ENCODE measurements around the gene CRTC1. TPM values are rescaled to one million over a fixed set of nuclear protein-coding genes. Genes with fewer than 3 reads are reported as not detected.

Gene CRTC1
- polyA plus RNA-seq, 1 donor from 2014 or later, result 1.7 TPM

DNA sequence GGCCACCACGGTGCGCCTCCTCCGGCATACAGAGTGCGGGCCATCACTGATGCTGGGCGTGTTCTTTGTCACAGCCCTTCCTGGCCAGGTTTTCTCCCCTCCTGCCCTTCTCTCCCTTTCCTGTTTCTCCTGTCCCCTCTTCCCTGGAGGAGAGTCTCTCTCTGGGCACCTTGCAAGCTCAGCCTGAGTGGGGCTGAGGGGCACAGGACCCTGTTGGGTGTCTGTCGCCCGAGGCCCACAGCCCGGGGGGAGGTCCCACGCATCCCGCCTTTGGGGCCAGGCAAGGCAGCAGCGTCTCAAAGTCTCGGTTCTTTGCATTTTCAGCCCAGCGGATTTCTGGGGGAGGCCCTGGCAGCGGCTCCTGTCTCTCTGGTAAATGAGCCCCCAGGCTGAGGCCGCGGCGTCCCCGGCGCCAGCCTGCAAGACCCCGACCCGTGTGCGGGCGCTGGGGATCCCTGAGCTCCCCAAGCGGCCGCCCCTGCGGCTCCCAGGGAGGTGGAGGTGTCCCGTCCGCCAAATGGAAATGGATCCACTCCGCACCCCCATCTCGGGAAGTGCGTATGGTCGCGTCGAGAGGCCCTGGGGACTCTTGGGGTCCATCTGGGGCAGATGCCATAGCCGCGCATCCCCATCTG lies 60.4 kb downstream of the CRTC1 start:
- no peaks in the 10 kb centered on the region for H3K36me3 Mint-ChIP-seq
- no peaks in the 10 kb centered on the region for H3K4me1 Mint-ChIP-seq
- H3K9me3 Mint-ChIP-seq, result no peaks in the 10 kb centered on the region
- H3K27me3 Mint-ChIP-seq, result no peaks in the 10 kb centered on the region
- H3K27ac Mint-ChIP-seq, result peak overlapping the region in 1 of 3 donors; percentile 67
- H3K4me3 Mint-ChIP-seq, result no peak overlapping the region

DNA sequence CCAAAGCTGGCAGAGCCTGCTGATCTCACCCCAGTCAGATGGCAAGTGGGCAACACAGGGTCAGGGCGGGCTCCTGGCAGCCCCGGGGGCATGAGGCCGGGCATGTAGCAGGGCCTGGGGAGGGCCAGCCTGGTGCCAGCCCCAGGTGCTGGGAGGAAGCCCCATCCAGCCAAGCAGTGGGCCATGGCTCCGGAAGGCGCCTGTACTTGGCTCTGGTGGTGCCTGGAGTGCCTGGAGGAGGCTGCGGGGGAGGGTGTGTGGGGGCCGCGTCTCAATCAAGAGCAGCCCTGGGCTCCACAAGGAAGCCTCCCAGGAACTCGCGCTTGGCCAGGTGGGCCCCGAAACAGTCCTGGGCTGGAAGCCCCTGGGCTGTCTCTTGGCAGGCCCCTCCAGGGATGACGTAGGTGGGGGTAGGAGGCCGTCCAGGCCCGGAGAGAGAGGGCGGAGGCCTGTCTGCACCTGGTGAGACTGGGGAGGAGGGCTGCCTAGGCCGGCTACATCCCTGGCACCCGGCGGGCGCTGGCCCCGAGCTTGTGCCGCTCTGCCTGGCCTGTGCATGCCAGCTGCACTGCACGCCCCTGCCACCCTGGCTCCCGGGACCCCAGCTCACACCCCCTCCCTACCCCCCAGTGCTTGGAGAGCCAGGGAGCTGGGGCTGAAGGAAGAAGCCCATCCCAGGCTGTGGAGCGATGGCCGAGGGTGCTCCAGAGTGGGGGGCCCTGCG lies 61.7 kb downstream of the CRTC1 start:
- Mint-ChIP-seq H3K36me3 (peaks cover 2% of the 10 kb centered on the region), H3K4me1 (no peaks in the 10 kb centered on the region), H3K4me3 (no peak overlapping the region), H3K27me3 (no peaks in the 10 kb centered on the region), H3K27ac (no peak overlapping the region), H3K9me3 (no peaks in the 10 kb centered on the region)

DNA sequence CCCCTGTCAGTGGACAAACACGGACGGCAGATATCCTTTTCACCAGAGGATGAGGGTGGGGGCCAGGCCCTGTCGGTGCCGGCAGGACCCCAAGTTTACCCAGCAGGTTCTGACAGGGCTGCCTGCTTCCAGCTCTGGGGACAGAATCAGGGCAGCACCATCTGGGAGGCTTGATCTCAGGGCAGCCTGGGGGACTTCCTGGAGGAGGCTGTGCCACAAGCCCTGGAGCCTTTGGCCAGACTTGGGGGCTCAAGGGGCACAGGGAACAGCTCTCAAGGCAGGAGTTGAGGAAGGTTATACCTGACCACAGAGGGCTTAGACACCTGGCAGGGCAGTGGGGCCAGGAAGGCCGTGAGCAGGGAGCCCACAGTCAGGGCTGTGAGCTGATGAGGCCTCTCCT lies 62.5 kb downstream of the CRTC1 start:
- Mint-ChIP-seq H3K4me3 (no peak overlapping the region), H3K27ac (no peak overlapping the region), H3K4me1 (no peaks in the 10 kb centered on the region), H3K9me3 (no peaks in the 10 kb centered on the region), H3K36me3 (peaks cover 2% of the 10 kb centered on the region), H3K27me3 (no peaks in the 10 kb centered on the region)

DNA sequence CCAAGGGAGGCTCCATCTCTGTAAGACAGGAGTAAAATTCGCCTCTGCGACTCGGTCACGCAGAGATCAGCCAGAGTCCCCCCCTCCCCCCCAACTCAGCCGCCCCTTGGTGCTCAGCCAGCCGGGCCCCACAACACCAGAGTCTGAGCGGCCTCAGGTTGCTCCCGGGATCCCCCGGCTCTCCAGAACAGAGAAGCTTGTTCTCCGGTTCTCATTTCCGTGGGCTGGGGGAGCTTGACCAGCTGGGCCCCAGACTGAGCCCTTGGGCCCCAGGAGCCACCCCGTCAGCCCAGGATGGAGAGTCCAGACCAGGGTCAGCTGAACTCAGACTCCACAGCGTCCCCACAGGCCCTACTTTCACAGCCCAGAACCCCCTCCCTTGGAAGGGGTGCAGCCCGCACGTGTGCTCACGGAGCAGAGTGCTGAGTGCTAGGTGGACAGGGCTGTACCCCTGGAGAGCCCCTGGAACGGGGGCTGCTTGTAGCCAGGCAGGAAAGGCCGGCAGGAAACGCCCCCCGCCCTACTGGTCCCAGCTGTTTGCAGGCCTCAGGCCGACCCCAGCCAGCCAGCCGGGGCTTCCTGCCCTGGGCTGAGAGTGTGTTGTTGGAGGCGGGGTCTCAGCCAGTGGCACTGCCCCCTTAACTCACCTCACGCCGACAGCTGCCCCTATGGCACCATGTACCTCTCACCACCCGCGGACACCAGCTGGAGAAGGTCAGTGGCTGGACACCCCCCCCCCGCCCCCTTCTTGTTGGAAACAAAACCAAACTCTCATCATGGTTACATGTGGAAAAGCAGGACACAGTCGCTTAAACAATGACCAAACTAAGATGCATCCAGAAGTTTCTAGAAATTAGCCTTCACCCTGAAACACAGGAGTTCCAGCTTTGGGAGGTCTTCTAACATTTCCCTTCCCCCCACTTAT lies 63.2 kb downstream of the CRTC1 start:
- Mint-ChIP-seq H3K27ac (no peak overlapping the region), H3K36me3 (peaks cover 2% of the 10 kb centered on the region), H3K4me3 (no peak overlapping the region), H3K4me1 (no peaks in the 10 kb centered on the region), H3K27me3 (no peaks in the 10 kb centered on the region), H3K9me3 (no peaks in the 10 kb centered on the region)

DNA sequence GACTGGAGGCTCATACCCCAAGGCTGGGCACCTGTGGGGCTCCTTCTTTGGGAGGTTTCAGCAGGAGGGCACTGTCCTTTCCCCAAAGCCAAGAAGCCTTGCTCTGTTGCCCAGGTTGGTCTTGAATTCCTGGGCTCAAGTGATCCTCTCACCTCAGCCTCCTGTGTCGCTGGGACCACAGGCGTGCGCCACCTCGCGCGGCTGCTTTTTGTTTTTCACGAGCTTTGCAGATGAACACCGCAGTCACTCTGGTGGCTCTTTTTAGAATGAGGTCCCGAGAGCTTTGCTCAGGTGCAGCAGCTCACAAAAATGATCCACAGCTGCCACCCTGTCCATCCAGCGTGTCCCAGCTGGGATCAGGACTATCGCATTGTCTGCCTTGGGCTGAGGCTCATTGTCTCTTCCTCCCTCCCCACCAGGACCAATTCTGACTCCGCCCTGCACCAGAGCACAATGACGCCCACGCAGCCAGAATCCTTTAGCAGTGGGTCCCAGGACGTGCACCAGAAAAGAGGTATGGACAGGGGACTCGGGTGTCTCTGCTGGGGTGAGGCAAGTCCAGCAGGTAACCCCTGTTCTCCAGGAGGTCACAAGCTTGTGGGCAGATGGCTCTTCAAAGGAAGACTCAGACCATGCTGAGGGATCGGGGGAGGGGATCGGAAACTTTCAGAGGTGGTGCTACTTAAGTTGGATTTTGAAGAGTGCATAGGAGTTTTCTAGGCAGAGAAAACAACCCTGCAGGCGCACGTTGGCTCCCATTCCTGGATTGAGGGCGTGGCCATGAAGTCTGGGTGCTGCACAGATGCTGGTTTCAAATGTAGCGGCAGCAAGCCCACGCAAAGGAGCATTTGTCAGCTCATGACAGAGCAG lies 66.1 kb downstream of the CRTC1 start:
- Mint-ChIP-seq H3K27ac (no peak overlapping the region), H3K27me3 (no peaks in the 10 kb centered on the region), H3K9me3 (no peaks in the 10 kb centered on the region), H3K36me3 (peaks cover 9% of the 10 kb centered on the region), H3K4me3 (no peak overlapping the region), H3K4me1 (no peaks in the 10 kb centered on the region)

DNA sequence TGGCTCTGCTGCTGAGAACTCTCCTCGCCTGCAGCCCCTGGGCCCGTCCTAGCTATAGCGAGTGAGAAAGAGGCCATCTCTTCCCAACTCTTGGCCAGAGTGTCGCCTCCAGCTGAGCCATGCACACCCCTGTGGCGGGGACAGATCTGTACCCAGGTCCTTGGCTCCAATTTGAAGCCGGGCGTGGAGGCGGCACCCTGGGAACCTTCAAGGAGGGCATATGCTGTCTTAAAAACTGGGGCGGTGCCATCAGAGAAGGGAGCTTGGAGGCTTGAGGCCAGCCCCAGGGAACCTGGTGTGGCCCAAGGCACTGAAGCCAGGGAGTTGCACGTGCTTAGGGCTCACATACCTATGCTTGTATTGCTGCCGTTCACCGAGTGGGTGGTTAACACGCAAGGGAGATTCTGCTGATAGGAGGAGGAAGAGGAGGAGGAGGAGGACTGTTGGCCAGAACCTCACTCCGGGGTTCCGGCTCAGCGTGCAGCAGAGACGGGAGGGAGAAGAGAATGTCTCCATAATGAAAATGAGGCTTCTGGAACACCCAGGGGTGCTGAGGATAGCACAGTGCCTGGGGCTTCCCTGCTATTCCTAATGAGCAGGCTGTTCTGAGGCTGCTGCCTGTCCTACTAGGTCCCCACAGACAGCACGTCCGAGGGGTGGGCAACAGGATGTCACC lies 67.0 kb downstream of the CRTC1 start:
- Mint-ChIP-seq H3K36me3 (peaks cover 11% of the 10 kb centered on the region), H3K9me3 (no peaks in the 10 kb centered on the region), H3K27me3 (no peaks in the 10 kb centered on the region), H3K27ac (peak overlapping the region in 1 of 3 donors; percentile 47), H3K4me1 (no peaks in the 10 kb centered on the region), H3K4me3 (no peak overlapping the region)

DNA sequence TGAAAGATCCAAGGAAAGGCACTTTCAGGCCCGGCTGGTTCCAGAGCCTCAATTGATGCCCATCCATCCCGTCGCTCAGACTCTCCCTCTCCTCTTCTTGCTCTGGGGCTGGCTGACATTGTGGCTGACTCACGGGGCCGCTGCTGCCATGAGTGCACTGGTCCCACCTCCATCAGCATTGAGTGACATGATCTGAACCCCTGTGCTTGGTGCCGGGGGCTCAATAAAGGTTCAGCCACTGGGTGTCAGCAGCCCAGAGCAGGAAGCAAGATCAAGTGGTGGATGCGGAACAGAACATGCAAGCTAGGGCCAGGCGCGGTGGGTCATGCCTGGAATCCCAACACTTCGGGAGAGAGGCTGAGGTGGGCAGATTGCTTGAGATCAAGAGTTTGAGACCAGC lies 68.1 kb downstream of the CRTC1 start:
- no peak overlapping the region for H3K4me3 Mint-ChIP-seq
- no peaks in the 10 kb centered on the region for H3K9me3 Mint-ChIP-seq
- no peaks in the 10 kb centered on the region for H3K4me1 Mint-ChIP-seq
- H3K36me3 Mint-ChIP-seq, result peaks cover 11% of the 10 kb centered on the region
- H3K27me3 Mint-ChIP-seq, result no peaks in the 10 kb centered on the region
- H3K27ac Mint-ChIP-seq, result no peak overlapping the region

DNA sequence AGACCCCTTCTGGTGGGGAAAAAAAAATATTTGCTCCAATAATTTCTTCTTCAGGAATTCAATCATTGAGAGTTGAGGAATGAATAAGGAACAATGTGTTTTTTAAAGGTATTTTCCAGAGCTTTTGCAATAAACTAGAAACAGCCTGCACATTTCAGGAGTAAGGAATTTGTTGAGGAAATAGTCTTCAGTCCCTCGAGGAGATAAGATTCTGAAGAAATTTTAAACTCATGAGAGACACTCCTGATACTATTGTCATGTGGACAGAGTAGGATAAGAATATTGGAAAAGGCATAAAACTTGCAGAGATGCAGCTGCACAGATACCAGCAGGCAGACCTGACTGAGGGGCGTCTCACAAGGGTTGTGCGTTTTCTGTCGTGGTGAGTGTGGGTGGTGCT lies 71.0 kb downstream of the CRTC1 start:
- no peaks in the 10 kb centered on the region for H3K9me3 Mint-ChIP-seq
- H3K4me3 Mint-ChIP-seq, result no peak overlapping the region
- H3K4me1 Mint-ChIP-seq, result no peaks in the 10 kb centered on the region
- peaks cover 11% of the 10 kb centered on the region for H3K36me3 Mint-ChIP-seq
- no peaks in the 10 kb centered on the region for H3K27me3 Mint-ChIP-seq
- H3K27ac Mint-ChIP-seq, result no peak overlapping the region

DNA sequence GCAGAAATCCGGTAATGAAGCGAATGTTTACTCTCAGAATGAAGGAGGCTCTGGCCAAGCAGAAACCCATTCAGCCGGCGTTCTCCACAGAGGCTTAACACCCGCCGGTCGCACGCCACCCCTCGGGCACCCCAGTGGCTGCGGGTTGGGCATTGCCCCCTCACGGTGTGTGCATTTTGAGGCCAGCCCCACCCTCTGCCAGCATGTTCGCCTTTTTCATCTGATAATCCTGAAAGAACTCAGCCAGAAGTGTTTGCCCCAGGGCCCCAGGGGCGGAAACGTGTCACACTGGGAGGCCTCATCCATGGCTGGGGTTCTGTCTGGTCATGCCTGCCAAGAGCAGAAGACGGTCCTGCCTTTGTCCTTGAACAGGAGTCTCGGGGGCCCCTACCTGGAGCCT lies 73.4 kb downstream of the CRTC1 start:
- Mint-ChIP-seq H3K27me3 (no peaks in the 10 kb centered on the region), H3K4me1 (no peaks in the 10 kb centered on the region), H3K9me3 (no peaks in the 10 kb centered on the region), H3K27ac (no peak overlapping the region), H3K36me3 (peaks cover 8% of the 10 kb centered on the region), H3K4me3 (no peak overlapping the region)

DNA sequence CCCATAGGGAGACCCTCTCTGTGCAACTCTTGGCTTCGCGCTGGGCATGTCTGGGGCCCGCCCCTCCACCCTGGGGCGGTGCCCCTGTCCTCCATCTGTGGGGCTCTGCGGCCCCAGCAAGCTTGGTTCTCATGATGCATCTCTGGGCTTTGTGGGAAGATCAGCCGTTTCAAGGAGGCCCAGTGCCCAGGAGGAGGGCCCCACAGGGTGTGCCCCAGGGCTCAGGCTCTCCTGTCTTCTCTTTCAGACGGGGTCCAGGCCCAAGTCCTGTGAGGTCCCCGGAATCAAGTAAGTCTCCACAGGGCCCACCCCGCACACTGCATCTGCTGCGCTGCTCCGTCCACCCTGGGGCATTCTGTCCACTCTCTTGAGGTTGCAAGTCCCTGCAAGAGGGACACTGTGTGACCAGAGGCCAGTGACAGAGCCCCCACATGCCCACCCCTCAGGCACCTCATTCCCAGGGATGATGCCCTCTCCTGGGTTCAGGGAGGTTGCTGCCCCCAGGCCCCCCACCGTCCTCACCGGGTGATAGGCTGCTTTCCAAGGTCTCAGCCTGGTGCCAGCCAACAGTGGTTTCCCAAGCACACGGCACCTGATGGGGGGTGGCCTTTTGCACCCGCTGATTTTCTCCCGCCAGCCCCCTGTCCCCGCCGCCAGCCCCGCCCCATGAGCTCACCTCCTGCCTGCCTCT lies 76.0 kb downstream of the CRTC1 start:
- Mint-ChIP-seq H3K36me3 (peaks cover 2% of the 10 kb centered on the region), H3K27me3 (no peaks in the 10 kb centered on the region), H3K4me1 (no peaks in the 10 kb centered on the region), H3K27ac (peak overlapping the region in 1 of 3 donors; percentile 69), H3K4me3 (peak overlapping the region in 1 of 4 donors; percentile 14), H3K9me3 (no peaks in the 10 kb centered on the region)

DNA sequence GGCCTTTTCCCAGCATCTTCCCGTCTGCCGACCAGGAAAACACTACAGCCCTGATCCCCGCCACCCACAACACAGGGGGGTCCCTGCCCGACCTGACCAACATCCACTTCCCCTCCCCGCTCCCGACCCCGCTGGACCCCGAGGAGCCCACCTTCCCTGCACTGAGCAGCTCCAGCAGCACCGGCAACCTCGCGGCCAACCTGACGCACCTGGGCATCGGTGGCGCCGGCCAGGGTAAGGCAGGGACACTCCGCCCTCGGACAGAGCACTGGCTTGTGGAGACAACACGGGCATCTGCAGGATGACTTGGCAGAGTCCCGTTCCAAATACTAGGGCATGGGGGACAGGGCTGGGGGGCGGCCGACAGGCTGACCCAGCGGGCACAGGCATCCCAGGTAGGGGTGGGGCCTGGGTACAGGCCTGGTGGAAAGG lies 76.5 kb downstream of the CRTC1 start:
- Mint-ChIP-seq H3K27me3 (no peaks in the 10 kb centered on the region), H3K4me3 (no peak overlapping the region), H3K27ac (no peak overlapping the region), H3K36me3 (peaks cover 1% of the 10 kb centered on the region), H3K4me1 (no peaks in the 10 kb centered on the region), H3K9me3 (no peaks in the 10 kb centered on the region)

DNA sequence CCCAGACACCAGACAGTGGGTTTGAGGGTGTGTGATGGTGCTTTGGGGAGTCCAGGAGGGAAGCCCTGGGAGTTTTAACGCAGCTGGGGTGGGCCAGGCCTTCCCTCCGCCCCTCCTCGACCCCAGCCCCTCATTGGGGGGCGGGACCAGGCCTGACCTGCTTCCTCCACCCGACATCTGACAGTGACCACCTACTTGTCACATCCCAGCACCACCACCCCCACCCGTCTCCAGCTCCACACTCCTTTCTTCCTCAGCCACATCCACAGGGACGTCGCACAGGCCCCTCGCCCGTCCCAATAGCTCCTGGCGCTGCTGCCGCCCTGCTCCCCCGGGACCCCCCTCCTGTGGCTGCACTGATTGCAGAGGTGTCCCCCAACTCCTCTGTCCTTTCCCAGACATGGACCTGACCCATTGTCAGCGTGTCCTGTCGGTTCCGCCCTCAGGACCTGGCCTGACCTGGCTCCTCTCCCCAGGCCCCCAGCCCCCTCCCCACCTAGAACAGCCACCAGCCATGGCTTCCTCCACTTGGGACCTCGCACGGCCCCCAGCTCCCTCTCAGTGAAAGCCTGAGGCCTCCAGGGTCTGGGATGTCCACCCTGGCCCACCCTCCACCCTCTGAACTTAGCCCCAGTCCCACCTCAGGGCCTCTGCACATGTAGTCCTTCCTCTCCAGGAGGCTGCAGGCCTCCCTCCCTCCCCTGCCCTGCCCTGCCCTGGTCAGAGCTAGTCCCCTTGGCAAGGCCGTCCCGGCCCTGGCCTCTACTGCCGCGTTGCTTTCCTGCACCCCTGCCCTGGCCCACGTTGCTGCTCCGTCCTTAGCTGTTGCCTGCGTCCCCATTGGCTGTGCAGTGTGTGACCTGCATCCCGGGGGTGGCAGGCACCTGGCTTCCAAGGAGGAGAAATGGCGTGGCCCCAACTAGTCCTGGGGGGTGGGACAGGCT lies 77.2 kb downstream of the CRTC1 start:
- Mint-ChIP-seq H3K4me3 (no peak overlapping the region), H3K36me3 (no peaks in the 10 kb centered on the region), H3K27ac (no peak overlapping the region), H3K4me1 (no peaks in the 10 kb centered on the region), H3K9me3 (no peaks in the 10 kb centered on the region), H3K27me3 (no peaks in the 10 kb centered on the region)
